Measurements from ENCODE around the gene ITM2B. TPM values are rescaled to one million over a fixed set of nuclear protein-coding genes. Genes with fewer than 3 reads are reported as not detected.

ITM2B gene
- total RNA-seq, 1 donor from 2014 or later = 236 TPM

DNA sequence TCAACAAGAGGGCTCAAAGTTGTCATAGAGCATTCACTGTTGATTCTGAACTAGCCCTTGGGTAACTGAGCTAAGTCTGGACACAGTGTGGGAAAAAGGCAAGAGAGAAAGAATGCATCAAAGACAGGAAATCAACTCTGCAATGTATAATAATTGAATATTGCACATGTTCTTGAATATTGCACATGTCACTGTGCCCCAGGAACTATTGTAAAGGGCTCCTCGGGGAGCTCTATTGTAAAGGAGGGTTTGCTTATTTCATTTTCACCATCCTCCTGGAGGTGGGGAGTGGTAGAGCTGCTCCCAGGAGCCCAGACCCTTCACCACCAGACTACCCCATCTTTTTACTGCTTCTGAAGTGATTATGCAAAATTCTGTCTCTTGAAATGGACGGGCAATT lies 44.4 kb upstream of the ITM2B start:
- no peak overlapping the region for H3K27ac Mint-ChIP-seq (ENCODE audit: unreplicated experiment)
- H3K4me1 Mint-ChIP-seq (ENCODE audit: low read depth, unreplicated experiment) = peaks cover 9% of the 10 kb centered on the region
- H3K27me3 Mint-ChIP-seq (ENCODE audit: unreplicated experiment) = peaks cover 2% of the 10 kb centered on the region
- no peak for TF ChIP-seq CTCF (IDR thresholded peaks at IDR 0.05; ENCODE audit: partially characterized antibody, unreplicated experiment)
- H3K4me3 Mint-ChIP-seq (ENCODE audit: unreplicated experiment) = no peak overlapping the region
- DNase-seq = no peak
- H3K36me3 Mint-ChIP-seq (ENCODE audit: unreplicated experiment) = no peaks in the 10 kb centered on the region
- H3K9me3 Mint-ChIP-seq (ENCODE audit: unreplicated experiment) = no peaks in the 10 kb centered on the region

DNA sequence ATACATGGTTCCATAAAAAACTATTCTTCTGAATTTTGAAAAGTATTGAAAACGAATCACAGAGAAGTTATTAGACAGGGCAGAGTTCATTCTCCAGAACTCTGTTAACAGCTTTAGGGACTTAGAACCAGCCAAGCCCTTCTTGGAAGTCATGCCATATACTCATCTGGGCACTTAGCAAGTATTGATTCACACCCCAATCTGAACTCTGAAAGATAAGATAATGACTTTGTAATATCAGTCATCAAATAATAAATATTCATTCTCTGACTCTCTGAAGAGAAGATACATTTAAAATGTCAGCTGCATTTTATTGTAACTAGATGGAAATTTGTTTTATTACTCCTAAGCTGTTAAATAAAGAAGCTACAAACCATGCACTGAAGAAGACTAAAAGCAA lies 43.8 kb upstream of the ITM2B start:
- DNase-seq = no peak
- H3K4me1 Mint-ChIP-seq (ENCODE audit: low read depth, unreplicated experiment) = peaks cover 9% of the 10 kb centered on the region
- TF ChIP-seq CTCF (IDR thresholded peaks at IDR 0.05; ENCODE audit: partially characterized antibody, unreplicated experiment) = no peak
- H3K27ac Mint-ChIP-seq (ENCODE audit: unreplicated experiment) = no peak overlapping the region
- peaks cover 2% of the 10 kb centered on the region for H3K27me3 Mint-ChIP-seq (ENCODE audit: unreplicated experiment)
- H3K9me3 Mint-ChIP-seq (ENCODE audit: unreplicated experiment) = no peaks in the 10 kb centered on the region
- no peaks in the 10 kb centered on the region for H3K36me3 Mint-ChIP-seq (ENCODE audit: unreplicated experiment)
- no peak overlapping the region for H3K4me3 Mint-ChIP-seq (ENCODE audit: unreplicated experiment)

- Mint-ChIP-seq H3K27me3 (ENCODE audit: unreplicated experiment) (no peaks in the 10 kb centered on the region), H3K4me1 (ENCODE audit: low read depth, unreplicated experiment) (peaks cover 7% of the 10 kb centered on the region)
Measured at GRCh38 chr13:48192411-48192935, 40.5 kb upstream of the ITM2B start.

GRCh38 chr13:48194379-48194754 lies 38.6 kb upstream of the ITM2B start:
- H3K9me3 Mint-ChIP-seq (ENCODE audit: unreplicated experiment) = no peaks in the 10 kb centered on the region
- DNase-seq = no peak
- peaks cover 1% of the 10 kb centered on the region for H3K27me3 Mint-ChIP-seq (ENCODE audit: unreplicated experiment)
- H3K36me3 Mint-ChIP-seq (ENCODE audit: unreplicated experiment) = no peaks in the 10 kb centered on the region
- H3K27ac Mint-ChIP-seq (ENCODE audit: unreplicated experiment) = no peak overlapping the region
- no peak for TF ChIP-seq CTCF (IDR thresholded peaks at IDR 0.05; ENCODE audit: partially characterized antibody, unreplicated experiment)
- H3K4me1 Mint-ChIP-seq (ENCODE audit: low read depth, unreplicated experiment) = peaks cover 7% of the 10 kb centered on the region
- no peak overlapping the region for H3K4me3 Mint-ChIP-seq (ENCODE audit: unreplicated experiment)

More at GRCh38 chr13:48192411-48192935, 40.5 kb upstream of the ITM2B start:
- Mint-ChIP-seq H3K4me3 (ENCODE audit: unreplicated experiment) (no peak overlapping the region), H3K27ac (ENCODE audit: unreplicated experiment) (peak overlapping the region; percentile 31), H3K9me3 (ENCODE audit: unreplicated experiment) (no peaks in the 10 kb centered on the region), H3K36me3 (ENCODE audit: unreplicated experiment) (no peaks in the 10 kb centered on the region)
- no peak for TF ChIP-seq CTCF (IDR thresholded peaks at IDR 0.05; ENCODE audit: partially characterized antibody, unreplicated experiment)
- no peak for DNase-seq

GRCh38 chr13:48199404-48199946 lies 33.5 kb upstream of the ITM2B start:
- no peaks in the 10 kb centered on the region for H3K9me3 Mint-ChIP-seq (ENCODE audit: unreplicated experiment)
- TF ChIP-seq CTCF (IDR thresholded peaks at IDR 0.05; ENCODE audit: partially characterized antibody, unreplicated experiment) = no peak
- no peak overlapping the region for H3K27ac Mint-ChIP-seq (ENCODE audit: unreplicated experiment)
- H3K36me3 Mint-ChIP-seq (ENCODE audit: unreplicated experiment) = no peaks in the 10 kb centered on the region
- H3K27me3 Mint-ChIP-seq (ENCODE audit: unreplicated experiment) = peaks cover 1% of the 10 kb centered on the region
- H3K4me3 Mint-ChIP-seq (ENCODE audit: unreplicated experiment) = no peak overlapping the region
- DNase-seq = no peak
- no peaks in the 10 kb centered on the region for H3K4me1 Mint-ChIP-seq (ENCODE audit: low read depth, unreplicated experiment)
